ENCODE measurements around the gene ZMAT3.

Gene ZMAT3

GRCh38 chr3:179082416-179082815 is 10.8 kb upstream of the ZMAT3 start (continued):
- TF ChIP-seq ZNF571 (tag by site-specific recombination; IDR thresholded peaks at IDR 0.05) (no peak), ZNF701 (tag by site-specific recombination; IDR thresholded peaks at IDR 0.05) (no peak), ZBTB7A (tag by site-specific recombination; IDR thresholded peaks at IDR 0.05; ENCODE audit: low read depth) (no peak), ZNF580 (tag by site-specific recombination; IDR thresholded peaks at IDR 0.05) (no peak), BCL11B (tag by site-specific recombination; IDR thresholded peaks at IDR 0.05; ENCODE audit: low read depth) (no peak), ZNF629 (tag by site-specific recombination; IDR thresholded peaks at IDR 0.05) (peak; percentile 79), ZNF148 (tag by site-specific recombination; IDR thresholded peaks at IDR 0.05; ENCODE audit: borderline replicate concordance) (no peak), IKZF3 (tag by site-specific recombination; IDR thresholded peaks at IDR 0.05) (no peak), ZNF146 (tag by site-specific recombination; IDR thresholded peaks at IDR 0.05) (no peak), ZBTB20 (tag by site-specific recombination; IDR thresholded peaks at IDR 0.05) (no peak), ZBTB21 (tag by site-specific recombination; IDR thresholded peaks at IDR 0.05) (0 out of 2 replicates have a peak, but pooled peaks have one; percentile 33)

- no peaks in the 10 kb centered on the region for H3K9me3 ChIP-seq (ENCODE audit: control insufficient read depth, insufficient read depth, low read depth, low read length)
- H3K36me3 ChIP-seq (ENCODE audit: control insufficient read depth in 2 of 2, insufficient read depth in 1 of 2, low read length in 2 of 2): no peaks in the 10 kb centered on the region
- no peak overlapping the region for H3K27ac ChIP-seq (ENCODE audit: extremely low read depth, low read depth, low read length)
- CTCF ChIA-PET: interaction anchor here (0.8 to 1.9 kb wide), 3 partner anchors 19 to 239 kb away, joined by 3 to 4 read pairs (median 4); no protein-coding TSS in a partner anchor
- H3K4me3 ChIP-seq (ENCODE audit: low read depth, low read length): no peak overlapping the region
- POLR2A ChIA-PET: no interaction called here
- no peak for TF ChIP-seq ZNF558 (tag by site-specific recombination; IDR thresholded peaks at IDR 0.05)
- no peak for TF ChIP-seq ZNF510 (tag by site-specific recombination; IDR thresholded peaks at IDR 0.05; ENCODE audit: insufficient replicate concordance)
- H3K4me1 ChIP-seq (ENCODE audit: control insufficient read depth, insufficient read depth, low read length): no peaks in the 10 kb centered on the region
Observed at GRCh38 chr3:179081885-179082284, 10.3 kb upstream of the ZMAT3 start.

- Histone ChIP-seq H3K9me3 (ENCODE audit: control insufficient read depth, insufficient read depth, low read depth, low read length) (no peaks in the 10 kb centered on the region), H3K4me3 (ENCODE audit: low read depth, low read length) (no peak overlapping the region), H3K27ac (ENCODE audit: extremely low read depth, low read depth, low read length) (no peak overlapping the region), H3K36me3 (ENCODE audit: control insufficient read depth in 2 of 2, insufficient read depth in 1 of 2, low read length in 2 of 2) (no peaks in the 10 kb centered on the region), H3K4me1 (ENCODE audit: control insufficient read depth, insufficient read depth, low read length) (no peaks in the 10 kb centered on the region)
- TF ChIP-seq ZSCAN18 (tag by site-specific recombination; IDR thresholded peaks at IDR 0.05) (no peak), ZNF501 (tag by site-specific recombination; IDR thresholded peaks at IDR 0.05) (no peak), ZNF626 (tag by site-specific recombination; IDR thresholded peaks at IDR 0.05) (no peak), ZNF76 (tag by site-specific recombination; IDR thresholded peaks at IDR 0.05; ENCODE audit: borderline replicate concordance, low read depth) (no peak), ZNF221 (tag by site-specific recombination; IDR thresholded peaks at IDR 0.05; ENCODE audit: borderline replicate concordance) (no peak), KLF8 (tag by site-specific recombination; IDR thresholded peaks at IDR 0.05) (no peak), MYNN (tag by site-specific recombination; IDR thresholded peaks at IDR 0.05; ENCODE audit: borderline replicate concordance) (no peak), ZNF140 (tag by site-specific recombination; IDR thresholded peaks at IDR 0.05) (no peak), ZNF529 (tag by site-specific recombination; IDR thresholded peaks at IDR 0.05; ENCODE audit: insufficient replicate concordance) (no peak), GLIS2 (tag by site-specific recombination; IDR thresholded peaks at IDR 0.05) (no peak), ZNF555 (tag by site-specific recombination; conservative IDR thresholded peaks at IDR 0.05) (no peak), GFI1B (tag by site-specific recombination; IDR thresholded peaks at IDR 0.05) (no peak), SCRT2 (tag by site-specific recombination; IDR thresholded peaks at IDR 0.05) (no peak), CTCF (tag by site-specific recombination; IDR thresholded peaks at IDR 0.05) (no peak), ZNF416 (tag by site-specific recombination; IDR thresholded peaks at IDR 0.05) (no peak)
- POLR2A ChIA-PET: no interaction called here
- CTCF ChIA-PET: no interaction called here
Observed at GRCh38 chr3:179079537-179079936, 7.9 kb upstream of the ZMAT3 start.

Data from HEK293 (cell line).